HS-27A (cell line): Measurements from ENCODE around the gene AGMO.

ENCODE experiments used
- DNase-seq: peaks from one replicate; pipeline ENCODE4 v3.0.0-alpha.2; 2012; ENCODE audit warnings: low read depth, missing footprints

The AGMO gene

DNA sequence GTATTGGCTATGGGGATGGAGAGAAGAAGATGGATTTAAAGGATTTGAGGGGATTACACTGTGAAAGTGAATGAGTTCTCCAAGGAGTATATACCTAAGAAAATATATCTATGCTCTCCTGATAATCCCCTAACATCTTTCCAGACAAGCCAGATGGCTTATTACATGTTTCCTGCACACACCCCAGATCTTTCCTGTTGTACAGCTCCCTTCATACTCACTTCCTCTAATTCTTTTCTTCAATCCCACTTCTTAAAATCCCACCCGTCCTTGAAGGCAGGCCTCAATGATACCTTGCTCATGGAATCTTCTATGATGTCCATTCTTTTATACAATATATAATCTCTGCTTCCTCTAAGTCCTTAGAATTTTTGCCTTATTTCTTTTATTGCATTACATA is 342.1 kb downstream of the AGMO start:
- no peak for DNase-seq

DNA sequence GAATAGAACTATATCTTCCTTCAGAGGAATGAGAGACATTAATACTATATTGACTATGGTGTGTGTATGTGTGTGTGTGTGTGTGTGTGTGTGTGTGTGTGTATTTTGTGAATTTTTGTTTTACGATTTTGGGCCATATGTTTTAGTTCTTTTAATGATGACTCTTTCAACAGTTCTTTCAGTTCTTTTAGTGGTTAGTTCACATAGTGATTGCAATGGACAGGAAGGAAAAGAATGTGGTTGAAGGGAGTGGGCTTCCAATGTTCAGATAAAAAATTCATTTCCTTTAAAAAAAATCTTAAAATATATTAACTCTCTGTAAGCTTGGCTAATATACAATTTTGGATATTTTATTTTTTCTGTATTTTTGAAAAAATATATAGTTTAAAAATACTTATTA is 343.6 kb downstream of the AGMO start:
- DNase-seq = no peak

DNA sequence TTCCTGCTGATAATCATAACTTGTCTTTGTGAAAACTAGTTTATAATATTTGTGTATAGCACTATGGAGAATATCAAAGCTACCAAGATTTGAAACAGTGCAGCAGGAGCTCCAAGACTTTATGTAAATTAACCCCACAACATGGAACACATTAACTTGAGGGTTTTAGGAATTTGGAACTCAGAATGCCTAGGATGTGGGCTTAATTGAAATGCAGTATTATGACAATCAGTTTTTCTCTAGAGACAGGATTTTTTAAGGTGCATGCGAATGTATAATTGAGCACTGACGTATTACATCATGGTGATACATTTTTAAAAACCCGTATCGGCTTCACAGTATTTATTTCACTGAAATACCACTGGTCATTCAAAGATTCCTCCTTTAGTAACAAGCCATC is 346.2 kb downstream of the AGMO start:
- no peak for DNase-seq

DNA sequence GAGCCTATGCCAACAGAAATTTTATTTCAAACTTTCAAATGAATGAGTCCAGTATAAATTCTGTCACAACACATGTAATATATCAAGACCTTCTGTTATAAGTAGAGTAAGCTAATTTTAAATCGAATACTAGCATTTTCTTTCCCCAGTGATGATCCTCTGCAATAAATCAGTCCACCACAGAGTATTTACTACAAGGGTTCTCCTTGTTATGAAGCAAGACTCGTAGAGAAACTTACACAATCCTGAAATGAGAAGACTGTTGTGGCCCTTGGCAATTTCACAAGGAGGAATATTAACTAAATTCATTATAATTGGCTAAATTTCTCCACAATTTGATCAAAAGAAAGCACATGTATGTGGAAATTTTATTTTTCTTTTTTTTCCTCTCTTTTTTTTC is 346.8 kb downstream of the AGMO start:
- no peak for DNase-seq

DNA sequence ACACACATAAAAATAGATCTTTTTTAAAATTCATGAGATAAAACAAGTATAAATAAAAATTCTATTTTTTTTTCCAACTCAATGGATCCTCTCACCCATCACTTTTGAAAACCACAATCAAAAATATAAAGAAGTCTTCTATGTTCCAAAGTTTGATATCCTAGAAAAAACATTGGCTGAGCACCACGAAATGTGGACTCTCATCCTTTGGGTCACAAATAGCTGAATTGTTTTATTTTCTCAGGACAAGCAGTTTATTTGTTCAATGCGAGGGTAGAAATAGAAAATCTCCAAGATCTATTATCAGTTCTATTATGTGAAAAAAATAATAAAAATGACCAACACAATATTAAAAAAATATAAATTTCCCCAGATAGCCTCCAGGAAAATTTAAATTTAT is 348.7 kb downstream of the AGMO start:
- no peak for DNase-seq

DNA sequence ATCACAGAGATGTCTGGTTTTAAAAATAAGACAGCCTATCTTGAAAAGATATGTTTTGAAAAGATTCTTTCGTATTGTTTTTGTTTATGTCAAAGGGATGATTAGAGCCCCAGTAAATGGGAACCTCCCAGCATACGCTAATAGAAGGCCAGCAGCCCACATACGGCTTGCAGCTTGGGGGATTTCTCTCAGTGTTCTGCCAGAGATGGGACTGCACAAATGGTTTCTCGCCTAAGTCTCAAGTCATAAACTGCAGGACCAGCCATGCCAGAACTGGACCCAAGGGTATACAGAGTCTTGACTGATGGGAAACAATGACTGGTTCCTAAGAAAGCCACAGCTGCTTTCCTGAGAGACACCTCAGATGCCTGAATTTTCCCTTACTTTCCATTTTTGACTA is 352.4 kb downstream of the AGMO start:
- no peak for DNase-seq

DNA sequence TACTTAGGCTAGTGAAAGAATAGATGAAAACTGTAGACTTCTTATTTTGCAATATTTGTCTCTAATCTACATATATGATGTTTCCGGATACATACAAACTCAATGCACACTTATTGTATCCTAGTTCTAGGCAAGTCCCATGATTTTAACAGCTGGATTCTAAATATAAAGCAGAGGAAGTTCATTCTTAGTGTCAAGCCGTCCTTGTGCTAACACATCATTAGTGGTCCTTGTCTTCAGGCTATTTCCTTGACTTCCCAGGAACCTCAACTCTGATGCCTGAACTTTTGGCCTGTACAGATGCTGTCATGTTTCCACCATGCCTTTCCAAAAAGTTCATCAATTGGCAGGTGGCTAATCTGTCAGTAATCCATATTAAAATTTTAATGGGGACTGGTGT is 357.4 kb downstream of the AGMO start:
- no peak for DNase-seq

DNA sequence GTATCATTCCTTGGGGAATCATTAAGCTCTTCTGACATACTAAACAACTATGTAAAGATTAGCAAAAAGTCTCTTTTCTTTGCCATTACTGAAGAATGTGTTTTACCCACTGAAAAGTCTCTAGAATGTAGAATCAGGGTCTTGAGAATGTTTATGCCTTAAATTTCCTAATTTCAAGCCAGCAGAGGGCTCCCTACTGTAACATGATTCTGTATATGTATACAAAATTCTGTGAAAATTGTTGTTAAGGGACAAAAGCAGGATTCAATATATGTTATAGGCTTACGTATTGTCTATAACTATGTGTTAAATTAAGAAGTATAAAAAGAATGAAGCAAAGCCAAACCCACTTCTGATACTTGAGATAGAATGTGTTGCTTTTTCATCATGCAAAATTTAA is 362.3 kb downstream of the AGMO start:
- no peak for DNase-seq

DNA sequence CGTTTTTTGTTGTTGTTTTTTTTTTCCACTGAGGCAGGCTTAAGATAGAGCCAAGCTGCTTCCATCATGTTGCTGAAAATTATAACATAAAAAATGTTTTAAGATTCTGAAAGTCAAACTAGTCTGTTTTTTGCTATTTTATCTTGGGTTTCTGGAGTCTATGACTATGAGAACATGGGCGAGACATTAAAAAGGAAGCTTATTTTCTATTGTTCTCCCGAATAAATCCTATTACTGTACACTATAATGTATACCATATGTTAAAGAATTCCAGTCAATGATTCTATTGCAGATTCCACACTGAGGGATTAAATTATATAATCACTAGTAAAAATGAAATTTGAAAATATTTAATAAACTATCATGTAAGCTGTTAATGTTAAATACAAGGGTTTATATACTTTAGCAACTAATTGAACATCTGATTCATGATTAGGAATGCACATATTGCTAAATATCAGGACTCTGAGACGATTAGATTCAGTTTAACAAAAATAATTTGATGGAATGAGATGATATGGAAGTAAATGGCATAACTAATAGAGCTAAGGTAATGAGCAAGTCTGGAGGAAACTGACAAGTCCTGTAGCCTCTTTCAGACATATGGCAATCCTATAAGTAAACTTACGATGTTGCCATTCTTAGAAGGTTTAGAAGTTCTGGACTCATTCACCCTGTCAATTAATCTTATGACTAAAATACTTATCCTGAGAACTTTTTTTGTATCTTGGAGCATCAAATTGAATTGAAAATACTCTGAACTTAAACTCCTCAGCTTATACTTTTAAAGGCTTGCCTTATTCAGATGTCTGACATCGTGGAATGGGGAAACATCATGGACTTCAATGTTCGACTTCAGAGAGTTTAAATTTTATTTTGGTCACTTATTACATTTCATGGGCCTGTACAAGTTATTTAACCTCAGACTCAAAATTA is 364.5 kb downstream of the AGMO start:
- no peak for DNase-seq

DNA sequence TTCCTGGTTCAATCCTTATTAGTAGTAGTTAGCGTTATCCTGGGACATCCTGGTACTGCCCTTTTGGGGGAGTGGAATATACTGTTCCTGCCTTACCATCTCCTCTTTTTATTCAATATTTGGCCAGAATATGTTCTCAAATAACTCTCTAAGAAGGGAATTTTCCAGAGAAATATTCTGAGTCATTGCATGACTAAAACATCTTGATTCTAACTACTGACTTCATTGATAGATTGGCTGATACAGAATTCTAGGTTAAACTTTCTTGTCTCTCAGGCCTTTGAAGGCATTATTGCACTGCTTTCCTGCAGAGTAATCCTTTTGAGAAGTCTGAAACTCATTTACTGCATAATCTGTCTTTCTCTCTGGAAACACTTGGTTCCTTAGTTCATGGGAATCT is 383.8 kb downstream of the AGMO start:
- DNase-seq = no peak

DNA sequence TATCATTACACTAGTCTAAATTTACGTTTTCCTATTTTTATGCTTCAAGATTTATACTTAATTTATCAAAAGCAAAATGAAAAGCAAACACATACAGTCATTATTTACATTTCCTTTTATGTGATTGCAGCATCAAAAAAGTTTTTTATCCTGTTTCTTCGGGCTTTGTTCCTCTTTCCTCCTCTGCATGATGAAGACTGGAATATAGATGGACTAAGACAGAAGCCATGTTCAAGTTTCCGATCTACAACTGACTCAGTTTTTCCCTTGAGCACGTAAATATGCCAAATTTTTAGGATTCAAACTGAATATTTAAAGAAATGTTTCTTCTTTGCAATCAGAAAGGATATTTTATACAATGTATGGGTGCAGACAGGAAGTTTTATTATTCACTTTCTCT is 385.7 kb downstream of the AGMO start:
- DNase-seq = no peak

DNA sequence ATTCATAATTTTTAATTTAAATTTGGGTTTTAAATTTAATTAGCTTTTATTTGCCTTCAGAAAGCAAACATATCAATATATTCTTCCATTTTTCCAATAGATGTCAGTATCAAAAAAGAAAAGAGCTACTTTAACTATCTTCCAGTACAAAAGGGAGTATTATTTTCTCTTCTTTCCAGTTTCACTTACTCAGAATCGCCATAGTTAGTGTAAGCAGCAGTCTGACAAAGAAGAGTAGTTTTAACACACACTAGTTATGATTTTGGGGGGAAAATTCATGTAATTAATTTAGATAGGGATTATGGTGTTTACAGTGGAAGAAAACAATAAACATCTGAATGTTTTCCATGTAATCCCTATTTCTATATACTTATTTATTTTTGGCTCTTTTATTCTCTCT is 386.7 kb downstream of the AGMO start:
- DNase-seq = no peak

DNA sequence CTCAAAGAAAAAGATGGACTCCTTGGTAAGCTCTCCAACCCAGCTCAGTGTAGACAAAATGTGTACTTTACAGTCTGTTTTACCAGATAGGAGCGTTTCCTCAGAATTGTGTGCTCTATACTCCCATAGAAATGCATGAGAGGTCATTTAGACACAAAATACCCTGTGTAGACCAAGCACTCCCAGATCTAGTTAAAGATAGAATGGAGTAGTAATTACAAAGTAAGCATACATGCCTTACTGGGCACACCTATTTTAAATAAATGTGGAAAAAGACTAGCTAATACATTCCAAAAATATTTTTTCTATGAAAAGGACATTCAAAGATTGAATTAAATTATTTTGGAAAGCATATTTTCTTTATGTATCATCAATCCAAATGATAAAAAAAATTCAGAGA is 387.3 kb downstream of the AGMO start:
- DNase-seq = peak; percentile 38

DNA sequence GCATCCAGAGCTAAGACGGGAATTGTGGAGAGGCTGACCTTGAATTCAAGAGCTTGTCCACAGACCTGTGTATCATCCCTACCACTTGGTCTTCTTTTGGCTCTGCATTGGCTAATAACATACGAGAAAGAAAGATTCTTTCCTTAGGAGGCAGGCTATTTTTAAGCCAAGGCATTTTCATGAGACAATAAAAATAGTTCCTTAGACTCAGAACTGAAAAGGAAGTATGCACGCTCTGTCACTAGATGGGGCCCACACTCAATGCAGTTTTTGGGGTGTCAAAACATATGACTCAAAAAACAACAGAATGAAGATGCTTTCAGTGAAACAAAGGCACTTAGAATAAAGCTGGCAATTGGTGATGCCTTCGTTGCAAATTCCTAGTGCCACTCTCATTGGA is 393.3 kb downstream of the AGMO start:
- no peak for DNase-seq

DNA sequence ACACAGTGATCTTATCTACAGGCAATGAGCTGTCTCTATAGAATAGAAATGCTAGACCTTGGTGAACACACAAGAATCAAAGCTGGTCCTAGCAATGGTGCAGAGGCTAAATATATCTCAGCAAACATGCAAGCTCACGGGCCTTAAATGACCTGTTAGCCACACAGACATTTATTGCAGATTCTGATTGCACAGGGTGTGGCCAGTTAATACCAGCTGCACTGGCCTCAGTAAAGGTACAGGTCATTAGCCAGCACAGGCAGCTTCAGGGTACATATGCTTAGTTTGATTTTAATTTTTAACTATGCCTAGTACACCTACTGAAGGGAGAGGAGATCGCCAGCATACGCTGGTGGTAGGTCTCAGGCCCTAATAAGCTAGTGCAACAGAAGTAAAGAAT is 393.9 kb downstream of the AGMO start:
- no peak for DNase-seq

DNA sequence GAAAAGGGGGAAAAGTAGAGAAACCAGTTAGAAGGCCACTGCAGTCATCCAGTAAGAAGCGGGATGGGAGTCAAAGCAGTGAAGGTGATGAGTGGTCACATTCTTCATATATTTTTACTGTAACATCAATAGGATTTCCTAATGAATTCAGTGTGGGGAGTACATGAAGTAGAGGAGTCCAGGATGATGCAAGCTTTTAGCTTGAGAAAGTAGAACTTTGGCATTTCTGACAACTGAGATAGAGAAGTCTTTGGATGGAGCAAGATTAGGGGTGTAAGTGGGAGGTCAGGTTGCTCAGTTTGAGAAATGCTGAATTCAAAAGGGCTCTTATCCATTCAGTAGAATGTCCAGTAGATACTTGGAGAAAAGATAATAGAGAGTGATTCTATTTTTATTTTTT is 395.2 kb downstream of the AGMO start:
- no peak for DNase-seq

DNA sequence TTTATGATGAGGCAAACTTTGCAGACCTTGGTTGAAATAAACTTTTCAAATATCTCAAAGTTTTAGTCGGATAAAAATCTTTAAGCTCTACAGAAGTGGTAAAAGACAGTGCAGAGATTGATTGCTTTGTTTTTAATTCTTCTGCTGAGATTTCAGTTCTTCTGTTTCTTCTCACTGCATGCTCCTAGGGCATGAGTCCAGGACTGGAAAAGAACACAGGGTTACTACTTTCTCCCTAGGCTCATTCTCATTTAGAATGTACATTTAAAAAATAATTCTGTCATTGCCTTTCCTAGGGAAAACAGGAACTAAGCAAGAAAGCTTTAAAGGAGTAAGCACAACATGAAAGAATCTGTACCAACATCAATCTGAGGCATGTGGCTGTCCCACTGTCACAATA is 402.6 kb downstream of the AGMO start:
- no peak for DNase-seq

DNA sequence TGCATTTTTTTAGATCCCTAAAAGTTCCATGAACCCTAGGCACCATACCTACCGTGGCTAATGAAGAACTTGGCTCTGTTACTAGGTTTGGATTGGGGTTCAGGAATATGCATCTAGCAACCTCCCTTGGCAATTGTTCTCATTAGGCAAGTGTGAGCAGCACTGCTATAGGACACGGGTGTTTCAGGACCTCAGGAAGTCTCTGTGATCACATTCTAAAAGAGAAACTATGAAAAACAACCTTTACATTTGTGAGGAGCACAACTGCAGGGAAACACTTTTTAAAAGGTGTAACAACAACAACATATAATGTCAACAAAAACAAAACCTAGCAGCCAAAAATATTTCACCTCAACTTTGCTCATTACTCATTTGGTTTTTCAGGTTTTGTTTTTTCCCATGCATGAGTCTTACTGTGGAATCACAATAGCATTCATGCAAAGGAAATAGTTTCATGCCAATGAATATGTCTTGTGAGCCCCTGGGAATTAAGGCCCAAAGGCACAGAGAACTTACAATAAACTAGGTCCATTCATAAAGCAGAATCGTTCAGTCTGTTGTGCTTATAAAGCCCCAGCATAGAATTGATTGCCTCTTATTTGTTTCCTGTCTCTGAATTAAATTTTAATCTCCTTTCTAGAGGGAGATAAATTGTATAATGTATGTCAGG is 403.5 kb downstream of the AGMO start:
- DNase-seq = no peak
